Measurements from ENCODE around the gene RAC3.

The RAC3 gene

DNA sequence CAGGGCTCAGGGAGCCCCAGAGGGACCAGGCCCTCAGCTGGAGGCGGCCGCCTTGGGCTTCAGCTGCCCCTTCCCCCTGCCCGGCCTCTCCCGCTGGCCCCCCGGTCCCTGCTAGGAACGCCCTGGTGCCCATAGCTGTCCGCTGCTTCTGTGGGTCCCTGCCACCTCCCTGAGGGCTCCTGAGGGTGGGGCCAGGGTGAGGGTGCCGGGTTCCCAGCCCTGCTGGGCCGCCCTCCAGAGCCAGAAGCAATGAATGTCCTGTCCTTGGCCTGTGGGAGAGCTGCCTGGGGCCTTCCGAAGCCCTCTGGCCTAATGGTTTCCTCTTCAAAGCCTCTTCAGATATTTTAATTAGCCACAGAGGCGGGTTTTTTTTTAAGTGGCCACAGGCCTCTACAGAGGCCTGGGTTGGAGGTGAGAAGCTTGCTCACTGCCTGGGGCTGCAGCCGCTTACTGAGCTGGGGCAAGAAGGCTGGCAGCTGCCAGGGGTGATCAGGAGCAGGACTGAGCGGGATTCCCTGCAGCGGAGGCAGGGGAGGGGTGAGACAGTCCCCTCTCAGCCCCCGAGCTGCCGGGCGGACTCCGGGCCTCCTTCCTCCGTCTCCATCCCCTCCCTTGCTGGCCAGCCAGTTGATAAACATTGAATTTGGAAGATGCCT, 18.7 kb upstream of the RAC3 start:
- DNase-seq (ENCODE audit: low read depth in 2 of 2), result no peak

DNA sequence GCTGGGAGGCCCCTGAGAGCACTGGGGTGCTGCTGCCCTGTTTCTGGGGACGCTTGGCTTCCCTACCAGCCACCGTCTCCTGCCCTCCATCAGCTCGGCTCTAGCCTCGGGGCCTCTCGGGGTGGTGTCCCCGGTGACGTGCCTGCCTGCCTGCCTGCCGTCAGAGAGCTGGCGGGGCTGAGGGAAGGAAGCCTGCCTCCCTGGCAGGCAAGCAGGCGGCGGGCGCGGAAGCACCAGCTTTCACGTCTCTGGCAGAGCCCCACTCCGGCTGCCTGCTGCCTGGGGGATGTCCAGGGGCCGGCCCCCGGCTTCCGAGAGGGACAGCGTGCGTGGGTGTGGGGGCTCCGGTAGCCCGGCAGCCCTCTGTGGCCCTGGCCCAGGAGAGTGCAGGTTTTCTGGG, 18.1 kb upstream of the RAC3 start:
- no peak for DNase-seq (ENCODE audit: low read depth in 2 of 2)

DNA sequence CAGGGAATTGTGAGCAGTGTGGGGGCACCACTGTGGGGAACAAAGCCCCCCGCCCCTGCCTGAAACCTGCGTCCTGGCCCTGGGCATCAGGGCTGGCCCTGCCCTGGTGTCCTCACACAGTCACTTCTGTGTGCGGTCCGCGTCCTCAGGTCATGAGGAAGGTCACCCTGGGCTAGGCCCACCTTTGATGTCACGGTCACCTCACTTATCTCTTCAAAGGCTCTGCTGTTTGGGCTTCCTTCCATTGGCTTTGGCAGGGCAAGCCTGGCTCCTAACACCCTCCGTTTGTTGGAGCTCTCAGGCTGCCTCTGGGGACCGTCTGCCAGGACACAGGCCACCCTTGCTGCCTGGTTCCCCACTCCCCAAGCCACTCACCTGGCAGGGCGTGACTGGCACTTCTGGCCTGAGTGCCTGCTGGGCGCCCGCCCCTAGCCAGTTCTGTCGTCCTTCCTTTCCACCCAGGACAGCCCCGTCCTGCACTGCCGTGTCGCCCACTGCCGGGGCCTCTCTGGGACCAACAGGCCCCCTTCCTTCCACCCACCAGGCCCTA, 17.6 kb upstream of the RAC3 start:
- DNase-seq (ENCODE audit: low read depth in 2 of 2), result no peak

DNA sequence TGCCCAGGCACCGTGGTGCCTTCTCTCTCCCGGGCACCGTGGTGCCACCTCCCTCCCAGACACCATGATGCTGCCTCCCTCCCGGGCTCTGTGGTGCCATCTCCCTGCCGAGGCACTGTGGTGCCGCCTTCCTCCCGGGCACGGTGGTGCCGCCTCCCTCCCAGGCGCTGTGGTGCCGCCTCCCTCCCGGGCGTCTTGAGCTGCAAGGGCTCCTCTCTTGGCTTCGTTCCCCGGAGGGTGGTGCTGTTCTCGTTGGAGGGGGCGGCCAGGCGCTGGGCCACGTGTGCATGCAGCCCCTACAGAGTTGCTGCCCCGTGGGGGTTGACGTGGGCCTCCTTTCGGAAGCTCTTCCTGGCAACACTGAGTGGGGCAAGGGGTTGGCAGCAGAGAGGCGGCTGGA, 17.0 kb upstream of the RAC3 start:
- DNase-seq (ENCODE audit: low read depth in 2 of 2), result no peak

DNA sequence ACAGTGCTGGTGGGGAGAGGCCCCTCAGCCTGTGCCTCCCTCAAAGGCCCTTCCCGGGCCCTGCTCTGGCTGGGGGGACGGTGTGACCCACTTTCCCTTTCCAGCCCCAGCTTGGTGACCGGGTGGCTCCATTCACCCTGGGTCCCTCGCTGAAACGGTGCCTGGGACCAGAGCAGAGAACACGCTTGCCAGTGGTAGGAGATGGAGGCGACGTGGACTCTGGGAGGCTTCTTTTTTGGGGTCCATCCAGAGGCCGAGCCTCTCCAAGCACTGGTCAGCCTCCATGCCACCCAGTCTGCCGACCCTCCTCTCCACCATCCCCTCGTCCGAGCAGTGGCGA, 16.5 kb upstream of the RAC3 start:
- no peak for DNase-seq (ENCODE audit: low read depth in 2 of 2)

DNA sequence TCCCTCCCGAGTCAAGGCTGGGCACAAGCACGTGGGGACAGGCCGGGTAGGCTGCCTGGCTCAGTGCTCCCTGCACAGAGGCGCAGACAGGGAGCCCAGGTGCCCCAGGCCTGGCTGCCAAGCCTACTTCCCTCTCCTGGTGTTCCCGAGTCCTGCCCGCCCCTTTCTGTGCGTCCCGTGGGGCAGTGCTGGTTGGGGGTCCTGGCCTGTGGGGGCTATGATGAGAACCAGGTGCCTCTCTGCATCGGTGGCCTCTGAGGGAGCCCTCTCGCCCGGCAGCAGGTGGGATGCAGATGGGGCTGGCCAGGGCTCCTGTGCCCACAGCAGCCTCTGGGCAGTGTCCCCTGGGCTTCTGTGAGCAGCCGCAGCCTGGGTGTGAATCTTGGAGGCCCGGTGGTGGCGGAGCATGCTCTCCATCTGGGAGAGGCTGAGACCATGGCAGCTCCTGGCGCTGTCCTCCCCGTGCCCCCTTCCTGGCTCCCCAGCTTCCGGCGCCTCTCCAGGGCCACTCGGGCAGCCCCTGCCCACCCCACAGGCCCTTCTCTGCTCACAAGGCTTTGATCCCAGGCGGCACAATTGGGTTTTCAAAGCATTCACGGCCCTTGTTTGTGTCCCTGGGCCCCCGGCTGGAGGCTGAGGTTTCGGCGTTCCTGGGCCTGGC, 16.0 kb upstream of the RAC3 start:
- DNase-seq (ENCODE audit: low read depth in 2 of 2), result no peak

DNA sequence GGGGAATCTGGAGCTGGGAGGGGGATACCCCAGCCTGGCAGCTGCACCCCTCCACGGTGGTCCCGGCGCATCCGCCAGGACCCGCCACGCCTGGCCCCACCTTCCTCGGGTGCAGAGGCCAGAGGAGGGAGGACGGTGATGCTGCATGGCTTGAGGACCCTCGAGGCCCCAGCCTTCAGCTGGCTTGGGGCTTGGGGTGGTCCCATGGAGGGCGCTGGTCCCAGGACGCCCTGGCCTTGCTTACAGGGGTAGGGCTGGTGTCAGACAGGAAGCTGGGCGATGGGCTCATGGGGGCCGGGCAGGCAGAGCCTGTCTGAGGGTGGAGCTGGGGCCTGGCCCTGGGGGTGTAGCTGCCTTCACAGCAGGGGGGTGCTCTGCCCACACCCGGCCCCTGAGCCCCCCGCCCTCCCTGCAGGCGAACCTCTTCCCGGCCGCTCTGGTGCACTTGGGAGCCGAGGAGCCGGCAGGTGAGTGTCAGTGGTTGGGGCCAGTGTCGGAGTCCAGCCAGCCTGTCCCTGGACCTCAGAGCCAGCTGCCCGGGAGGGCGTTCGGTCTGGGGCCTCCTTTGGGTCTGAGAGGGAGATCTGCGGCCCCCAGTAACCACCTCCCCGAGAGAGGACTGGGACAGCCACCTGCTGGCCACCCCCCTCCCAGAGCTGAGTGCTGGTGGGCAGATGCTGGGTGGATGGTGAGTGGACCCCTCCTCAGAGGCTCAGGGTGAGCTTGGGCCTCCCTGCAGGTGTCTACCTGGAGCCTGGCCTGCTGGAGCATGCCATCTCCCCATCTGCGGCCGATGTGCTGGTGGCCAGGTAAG, 15.2 kb upstream of the RAC3 start:
- DNase-seq (ENCODE audit: low read depth in 2 of 2), result no peak

DNA sequence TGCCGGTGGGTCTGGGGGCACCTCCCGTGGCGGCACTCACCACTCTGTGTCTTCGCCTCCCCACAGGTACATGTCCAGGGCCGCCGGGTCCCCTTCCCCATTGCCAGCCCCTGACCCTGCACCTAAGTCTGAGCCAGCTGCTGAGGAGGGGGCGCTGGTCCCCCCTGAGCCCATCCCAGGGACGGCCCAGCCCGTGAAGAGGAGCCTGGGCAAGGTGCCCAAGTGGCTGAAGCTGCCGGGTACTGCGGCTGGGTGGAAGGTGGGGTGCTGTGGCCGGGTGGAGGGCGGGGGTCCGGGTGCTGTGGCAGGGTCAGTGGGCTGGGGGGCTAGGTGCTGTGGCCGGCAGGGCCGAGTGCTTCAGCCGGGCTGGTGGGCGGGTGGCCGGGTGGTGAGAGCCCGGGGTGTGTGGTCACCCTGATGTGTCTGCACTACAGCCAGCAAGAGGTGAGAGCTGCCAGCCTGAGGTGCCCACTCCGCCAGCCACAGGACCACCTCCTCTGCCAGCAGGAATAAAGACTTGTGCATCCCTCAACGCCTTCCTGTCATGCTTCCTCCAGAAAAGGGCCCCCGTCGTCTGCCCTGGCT, 14.5 kb upstream of the RAC3 start:
- DNase-seq (ENCODE audit: low read depth in 2 of 2), result no peak

DNA sequence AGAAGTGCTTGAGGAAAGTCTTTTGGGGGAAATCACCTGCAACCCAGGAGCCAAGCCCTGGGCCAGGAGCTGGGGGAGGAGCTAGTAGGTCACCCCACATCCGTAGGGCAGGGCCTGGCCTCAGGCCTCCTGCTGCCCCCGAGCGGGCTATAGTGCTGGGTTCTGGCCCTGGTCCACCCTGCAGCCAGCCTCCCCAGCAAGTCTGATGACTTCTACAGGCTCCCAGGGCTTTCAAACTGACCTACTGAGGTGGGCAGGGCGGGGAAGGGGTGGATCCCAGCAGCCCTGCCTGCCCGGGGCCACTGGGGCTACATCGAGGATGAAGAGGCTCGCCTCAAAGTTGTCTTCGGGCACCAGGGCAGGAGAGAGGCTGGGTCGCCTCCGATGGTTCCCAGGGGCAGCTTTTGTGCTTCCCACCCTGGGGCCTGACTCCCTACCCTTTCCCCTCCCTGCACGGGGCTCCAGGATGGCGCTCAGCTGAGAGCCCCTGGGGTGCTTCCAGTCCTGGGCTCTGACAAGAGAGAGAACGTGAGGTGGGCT, 13.8 kb upstream of the RAC3 start:
- no peak for DNase-seq (ENCODE audit: low read depth in 2 of 2)

DNA sequence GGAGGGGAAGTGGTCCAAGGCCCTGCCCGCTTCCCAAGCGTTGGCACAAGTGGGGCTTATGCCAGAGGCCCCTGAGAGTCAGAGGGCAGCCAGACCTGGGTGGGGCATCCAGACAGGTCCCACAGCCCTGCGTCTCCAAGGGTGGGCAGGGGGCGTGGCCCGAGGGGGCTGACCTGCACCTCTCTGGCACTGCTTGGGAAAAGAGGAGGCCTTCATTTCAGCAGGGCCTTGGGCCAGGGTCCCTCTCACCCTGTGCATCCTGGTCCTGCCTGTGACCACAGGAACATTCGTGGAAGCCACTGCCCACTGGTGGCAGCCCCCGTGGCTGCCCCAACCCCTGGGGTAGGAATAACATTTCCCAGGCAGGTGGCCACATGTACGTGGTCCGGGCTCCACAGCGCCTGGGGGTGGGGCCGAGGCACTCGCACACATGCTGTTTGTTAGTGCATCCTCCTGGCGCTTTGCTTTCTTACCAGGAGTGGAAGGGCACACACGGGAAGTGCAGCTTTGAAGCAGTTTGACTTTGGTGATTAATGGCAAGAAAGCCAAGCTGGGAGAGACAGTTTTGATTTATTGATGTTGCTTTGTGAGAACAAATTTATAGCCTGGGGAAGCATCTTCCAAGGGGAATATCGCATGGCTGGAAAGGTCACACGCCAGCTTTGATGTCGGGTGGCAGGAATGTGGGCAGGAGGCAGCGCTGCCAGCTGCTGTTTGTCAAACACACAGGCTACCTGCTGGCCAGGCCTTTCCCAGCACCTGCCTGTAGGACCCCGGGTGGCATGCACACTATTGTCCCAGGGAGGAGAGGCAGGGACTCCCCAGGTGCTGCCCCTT, 13.1 kb upstream of the RAC3 start:
- no peak for DNase-seq (ENCODE audit: low read depth in 2 of 2)

DNA sequence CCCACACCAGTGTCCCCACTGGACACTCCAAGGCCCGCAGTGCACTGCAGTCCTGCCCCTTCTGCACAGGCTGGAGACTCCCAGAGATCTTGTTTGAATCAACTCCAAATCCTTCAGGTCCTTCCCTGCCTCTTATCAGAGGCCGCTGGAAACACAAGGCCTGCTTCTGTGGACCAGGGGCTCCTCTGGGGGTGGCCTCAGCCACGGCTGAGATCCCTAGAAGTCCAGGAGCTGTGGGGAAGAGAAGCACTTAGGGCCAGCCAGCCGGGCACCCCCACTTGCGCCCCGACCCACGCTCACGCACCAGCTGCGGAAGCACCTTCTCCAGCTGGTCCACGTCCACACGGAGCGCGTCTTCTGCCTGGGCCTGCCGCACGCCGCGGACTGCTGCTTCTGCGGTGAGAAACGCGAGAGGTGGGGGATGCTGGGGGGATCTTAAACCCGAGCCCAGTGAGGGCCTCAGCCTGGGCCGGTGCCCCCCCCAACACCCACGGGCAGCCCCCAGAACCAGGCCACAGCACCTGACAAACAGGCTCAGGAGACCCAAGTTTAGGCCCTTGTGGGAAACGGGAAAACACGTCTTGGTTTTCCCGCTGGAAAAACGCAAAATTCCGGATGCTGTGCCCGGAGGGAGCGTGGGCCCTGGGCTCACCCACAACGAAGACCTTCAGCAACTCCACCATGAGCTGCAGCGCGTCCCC, 12.3 kb upstream of the RAC3 start:
- no peak for DNase-seq (ENCODE audit: low read depth in 2 of 2)

DNA sequence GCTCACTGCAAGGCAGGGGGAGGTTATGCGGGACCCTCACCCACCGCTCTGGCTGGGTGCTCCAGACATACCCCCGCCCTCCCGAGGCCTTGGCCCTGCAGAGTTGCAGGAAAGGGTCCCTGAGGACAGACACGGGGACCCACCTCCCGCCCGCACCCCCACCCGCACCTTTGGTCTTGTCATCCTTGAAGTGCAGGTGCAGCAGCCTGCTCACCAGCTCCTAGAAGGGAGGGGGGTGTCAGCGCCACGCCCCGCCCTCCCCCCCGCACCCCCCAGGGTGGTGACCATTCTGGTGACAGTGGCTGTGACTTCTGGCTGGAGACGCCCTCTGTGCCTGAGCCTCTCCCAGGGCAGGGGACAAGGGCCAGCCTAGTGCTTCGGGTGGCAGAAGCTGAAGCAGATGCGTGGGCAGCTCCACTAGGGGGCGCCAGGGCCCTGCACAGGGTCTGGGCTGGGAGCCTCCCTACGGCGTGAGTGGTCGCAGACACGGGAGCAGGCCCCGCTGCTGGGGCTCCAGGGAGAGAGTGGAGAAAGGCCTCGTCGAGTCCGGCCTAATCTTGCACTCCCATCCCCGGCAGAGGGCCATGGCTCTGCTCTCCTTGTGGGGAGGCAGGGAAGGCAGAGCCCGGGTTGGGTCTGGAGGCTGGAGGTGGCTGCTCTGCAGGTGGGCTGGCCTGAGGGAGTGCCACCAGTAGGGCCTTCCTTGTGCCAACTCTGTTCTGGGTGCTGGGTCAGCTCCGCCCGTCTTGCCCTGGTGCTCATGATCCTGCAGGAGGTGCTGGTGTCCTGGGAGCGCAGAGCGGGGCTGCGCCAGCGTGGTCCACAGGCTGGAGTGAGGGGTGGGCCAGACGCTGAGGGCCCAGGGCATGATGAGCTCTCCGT, 11.5 kb upstream of the RAC3 start:
- no peak for DNase-seq (ENCODE audit: low read depth in 2 of 2)

DNA sequence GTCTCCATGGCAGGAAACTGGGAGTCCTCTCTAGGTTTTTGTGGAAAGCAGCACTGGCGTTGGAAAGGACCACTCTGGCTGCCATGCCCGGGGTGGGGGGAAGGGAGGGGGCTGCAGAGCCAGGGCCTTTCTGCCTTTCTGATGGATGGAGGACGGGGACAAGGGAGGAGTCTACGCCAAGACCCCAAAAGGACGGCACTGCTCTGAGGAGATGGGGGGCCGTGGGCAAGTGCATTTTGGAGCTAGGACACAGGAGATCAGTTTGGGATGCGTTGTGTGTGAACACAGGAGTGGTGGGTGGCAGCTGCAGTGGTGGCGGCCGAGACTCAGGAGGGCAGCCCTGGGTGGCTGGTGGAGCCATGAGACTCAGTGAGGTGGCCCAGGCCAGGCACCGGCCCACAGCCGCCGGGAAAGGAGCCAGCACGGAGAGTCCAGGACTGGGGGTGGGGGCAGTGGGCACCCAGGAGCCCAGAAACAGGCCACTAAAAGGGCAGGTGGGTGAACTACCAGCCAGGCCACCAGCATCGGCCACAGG, 10.8 kb upstream of the RAC3 start:
- DNase-seq (ENCODE audit: low read depth in 2 of 2), result no peak

DNA sequence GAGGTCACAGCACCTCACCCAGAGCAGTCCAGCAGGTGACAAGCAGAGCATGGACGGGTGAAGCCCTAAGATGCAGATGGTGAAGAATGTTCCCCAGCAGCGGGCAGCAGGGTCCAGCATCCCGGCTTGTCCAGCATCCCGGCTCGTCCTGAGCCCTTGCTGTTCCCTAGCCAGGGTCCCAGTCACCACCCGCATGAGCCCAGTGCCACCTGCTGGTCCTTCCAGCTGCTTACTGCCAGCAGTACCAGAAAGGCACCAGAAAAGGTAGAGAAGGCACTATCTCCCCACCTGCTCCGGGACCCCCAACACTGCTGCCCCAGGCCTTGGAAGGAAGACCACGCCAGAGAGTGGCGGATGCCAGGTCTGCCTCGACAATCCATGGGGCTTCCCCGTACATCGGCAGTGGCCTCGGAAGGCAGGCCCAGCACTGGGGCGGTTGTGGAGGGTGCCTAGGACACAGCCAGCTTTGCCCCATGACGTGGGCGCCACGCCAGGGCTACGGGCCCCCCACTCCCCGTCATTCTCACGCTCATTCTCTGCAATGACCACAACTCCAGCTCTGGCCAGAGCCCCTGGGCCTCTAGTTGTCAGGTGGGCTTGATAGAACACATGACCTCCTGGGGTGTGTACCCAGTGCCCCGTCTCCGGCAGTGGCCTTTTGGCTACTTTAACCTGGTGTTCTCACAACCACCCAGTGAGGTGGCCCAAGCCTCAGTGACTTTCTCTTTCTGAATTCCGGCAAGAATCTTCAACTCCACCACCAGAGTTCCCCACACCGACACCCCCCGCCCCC, 10.2 kb upstream of the RAC3 start:
- DNase-seq (ENCODE audit: low read depth in 2 of 2), result no peak

DNA sequence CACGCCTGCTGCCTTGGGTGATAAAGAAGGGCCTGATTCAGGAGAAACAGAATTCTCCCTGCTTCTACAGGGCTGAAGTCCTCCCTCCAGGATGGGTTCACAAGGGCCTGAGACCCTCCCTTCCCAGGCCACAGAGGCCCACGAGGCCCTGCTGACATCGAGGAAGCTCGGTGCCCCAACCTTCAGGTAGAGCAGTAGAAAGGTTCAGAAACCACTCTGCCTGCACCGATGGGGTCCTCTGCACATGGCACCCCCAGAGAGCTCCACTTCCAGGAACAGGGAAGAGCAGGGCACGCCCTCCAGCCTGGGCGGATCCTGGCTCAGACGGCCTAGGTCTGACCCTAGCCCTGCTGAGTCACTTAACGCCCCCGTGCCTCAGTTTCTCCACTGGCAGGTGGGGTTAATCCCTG, 9.6 kb upstream of the RAC3 start:
- DNase-seq (ENCODE audit: low read depth in 2 of 2), result no peak

DNA sequence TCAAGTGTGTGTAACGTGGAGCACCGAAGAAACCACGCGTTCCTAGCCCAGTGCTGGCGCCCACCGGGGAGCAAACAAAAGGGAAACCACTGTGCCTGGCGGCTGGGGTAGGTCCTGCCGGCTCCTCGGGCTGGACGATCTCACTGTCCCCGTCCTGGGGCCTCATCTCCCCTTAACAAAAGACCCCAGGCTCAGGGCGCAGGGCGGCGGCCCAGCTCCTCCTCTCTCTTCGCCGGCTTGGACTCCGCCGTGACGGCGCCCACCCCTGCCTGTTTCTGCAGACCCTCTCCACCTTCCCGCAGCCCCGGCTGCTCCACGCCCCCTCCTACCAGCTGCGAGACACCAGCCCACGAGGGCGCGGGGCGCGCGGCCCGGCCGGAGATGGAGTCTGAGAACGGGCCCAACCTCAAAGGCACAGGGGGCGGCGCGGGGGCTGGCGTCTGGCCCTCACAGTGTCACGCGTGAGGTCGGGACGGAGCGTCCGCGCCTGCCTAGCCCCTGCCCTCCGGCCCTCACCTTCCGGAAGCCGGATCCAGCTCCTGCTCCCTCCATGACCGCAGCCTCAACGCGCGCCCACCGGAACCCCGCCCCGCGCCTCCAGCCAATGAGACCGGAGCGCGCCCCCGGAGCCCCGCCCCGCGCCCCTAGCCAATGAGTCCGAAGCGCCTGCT, 9.0 kb upstream of the RAC3 start, which contains the start of gene CENPX:
Gene CENPX, minus strand, starts transcription at position 569 of the 671 bp plus-strand sequence. Its CDS starts 17 bp downstream, at position 552.
- no peak for DNase-seq (ENCODE audit: low read depth in 2 of 2)

DNA sequence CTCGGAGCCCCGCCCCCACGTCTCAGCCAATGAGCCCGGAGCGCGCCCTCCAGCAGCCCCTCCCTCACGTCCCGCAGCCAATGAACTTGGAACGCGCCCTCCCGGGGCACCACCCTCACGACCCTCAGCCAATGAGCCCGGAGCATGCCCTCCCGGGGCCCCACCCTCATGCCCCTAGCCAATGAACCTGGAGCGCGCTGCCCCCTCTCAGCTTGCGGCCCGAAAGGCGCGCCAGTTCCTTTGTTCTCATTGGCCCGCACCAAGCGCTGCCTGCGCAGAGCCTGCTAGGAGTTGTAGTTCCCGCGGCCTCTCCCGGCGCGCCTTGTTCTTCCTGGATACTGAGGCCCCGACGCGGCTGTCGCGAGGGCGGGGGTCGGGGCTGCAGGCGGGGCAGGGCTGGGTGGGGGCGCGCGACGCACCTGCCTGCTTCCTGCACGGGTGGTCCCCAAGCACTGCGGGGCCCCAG, 8.5 kb upstream of the RAC3 start, which contains the start of gene LRRC45:
Gene LRRC45, plus strand, starts transcription at position 325 of the 466 bp plus-strand sequence. CDS start 339 bp downstream, outside the sequence.
- peak; percentile 99 to 100 for DNase-seq (ENCODE audit: low read depth in 2 of 2)
